Measurements from ENCODE around the gene UBE2E1. TPM values are rescaled to one million over a fixed set of nuclear protein-coding genes. Genes with fewer than 3 reads are reported as not detected.

The UBE2E1 gene
- total RNA-seq (10 to 100 TPM; 59.1 to 97.1 (median 65.0) TPM), polyA plus RNA-seq (10 to 100 TPM; 43.7 to 78.8 TPM)
- long read RNA-seq, donor 1, partial matches to known transcripts = 0 of 1 reads
- long read RNA-seq, donor 1, other reads (novel, unspliced or antisense) = 1 of 1 reads
- long read RNA-seq, donor 2, partial matches to known transcripts = 0 of 3 reads
- long read RNA-seq, donor 2, other reads (novel, unspliced or antisense) = 0 of 3 reads
- long read RNA-seq, donor 3 = 0 reads

- H3K27me3 ChIP-seq = no peaks in the 10 kb centered on the region
- 1 to 3% (median 1%) methylated on average over 24 to 82 of the region's 82 CpGs for WGBS, 4 donors
- H3K9me3 ChIP-seq = no peaks in the 10 kb centered on the region
- ATAC-seq (peak; percentile 71 to 87 (median 80)), DNase-seq (peak; percentile 81 to 87 (median 86))
- peaks cover 0 to 5% (median 0%) of the 10 kb centered on the region in 9 donors for H3K36me3 ChIP-seq
- peak within 1 kb of the TSS; percentile 80 to 100 (median 93) for H3K4me3 ChIP-seq
- H3K27ac ChIP-seq = peak within 1 kb of the TSS; percentile 38 to 95 (median 88)
- TF ChIP-seq CTCF (IDR thresholded peaks at IDR 0.05) (no peak), POLR2A (IDR thresholded peaks at IDR 0.05) (peak in 1 of 2 donors; percentile 42)
- intact Hi-C loops (cut with DNase I) = loop anchor here in 5 of 10 donors (5.0 to 10.0 kb wide), 8 partner anchors 51 to 1241 kb away; partner anchors contain the start of gene UBE2E2 (in 1 of the 5)
- peaks cover 0 to 36% (median 28%) of the 10 kb centered on the region in 12 donors for H3K4me1 ChIP-seq
Measured at GRCh38 chr3:23805633-23806533, at the start of gene UBE2E1. Gene UBE2E1, plus strand, starts transcription at chr3:23805955. Its CDS starts 1,315 bp downstream, at chr3:23807270.

GRCh38 chr3:23756206-23756840 is 49.4 kb upstream of the UBE2E1 start:
- TF ChIP-seq POLR2A (IDR thresholded peaks at IDR 0.05) (no peak), CTCF (IDR thresholded peaks at IDR 0.05) (no peak)
- 76 to 81% (median 79%) methylated on average over 3 of the region's 3 CpGs for WGBS, 4 donors
- ATAC-seq (peak in 1 of 4 donors; percentile 51), DNase-seq (no peak)
- Histone ChIP-seq H3K27ac (no peak overlapping the region), H3K36me3 (no peaks in the 10 kb centered on the region), H3K9me3 (no peaks in the 10 kb centered on the region), H3K4me3 (no peak overlapping the region), H3K4me1 (peaks cover 0 to 11% (median 5%) of the 10 kb centered on the region in 12 donors), H3K27me3 (no peaks in the 10 kb centered on the region)
- intact Hi-C loops (cut with DNase I) = loop anchor here in 1 of 10 donors (10.0 kb wide), 1 partner anchor 48 kb away; the partner anchor contains the start of gene UBE2E1

GRCh38 chr3:23758253-23758838 is 47.4 kb upstream of the UBE2E1 start:
- ATAC-seq = no peak
- H3K36me3 ChIP-seq = no peaks in the 10 kb centered on the region

More at GRCh38 chr3:23758253-23758838, 47.4 kb upstream of the UBE2E1 start:
- DNase-seq = no peak
- WGBS, 4 donors = 88 to 94% (median 91%) methylated on average over 5 of the region's 5 CpGs
- intact Hi-C loops (cut with DNase I) = loop anchor here in 1 of 10 donors (10.0 kb wide), 1 partner anchor 46 kb away; the partner anchor contains the start of gene UBE2E1
- Histone ChIP-seq H3K4me1 (peaks cover 0 to 29% (median 3%) of the 10 kb centered on the region in 12 donors), H3K9me3 (no peaks in the 10 kb centered on the region), H3K27ac (no peak overlapping the region), H3K27me3 (no peaks in the 10 kb centered on the region), H3K4me3 (no peak overlapping the region)
- TF ChIP-seq CTCF (IDR thresholded peaks at IDR 0.05) = no peak
- TF ChIP-seq POLR2A (IDR thresholded peaks at IDR 0.05) = no peak
